Measurements from ENCODE around the gene PELI3. TPM values are rescaled to one million over a fixed set of nuclear protein-coding genes. Genes with fewer than 3 reads are reported as not detected.
A peak's percentile ranks its signal among the peaks of the same experiment; 100 is the strongest.

Gene PELI3
- total and polyA plus RNA-seq, 10 of the 15 experiments (the other 5 are each of a cell fraction or from before 2014, with no cell fraction given): 0.14 to 1.5 (median 0.66) TPM

- 0 out of 4 replicates have a peak, but pooled peaks of 1 of the 2 experiments have one; percentile 34 for TF ChIP-seq IKZF2 (IDR thresholded peaks at IDR 0.05)
- TF ChIP-seq DPF2 (IDR thresholded peaks at IDR 0.05): no peak; the same call in 1 of the 2 replicates
- no peak for TF ChIP-seq SREBF1 (IDR thresholded peaks at IDR 0.05; ENCODE audit: low read length)
- no peak for TF ChIP-seq CUX1 (IDR thresholded peaks at IDR 0.05; ENCODE audit: insufficient replicate concordance, low read depth, low read length)
- TF ChIP-seq RCOR1 (conservative IDR thresholded peaks at IDR 0.05; ENCODE audit: low read depth, low read length): no peak
- TF ChIP-seq RB1 (IDR thresholded peaks at IDR 0.05; ENCODE audit: borderline replicate concordance): peak; percentile 65; the same call in 1 of the 2 replicates
- TF ChIP-seq, protein P1, sequence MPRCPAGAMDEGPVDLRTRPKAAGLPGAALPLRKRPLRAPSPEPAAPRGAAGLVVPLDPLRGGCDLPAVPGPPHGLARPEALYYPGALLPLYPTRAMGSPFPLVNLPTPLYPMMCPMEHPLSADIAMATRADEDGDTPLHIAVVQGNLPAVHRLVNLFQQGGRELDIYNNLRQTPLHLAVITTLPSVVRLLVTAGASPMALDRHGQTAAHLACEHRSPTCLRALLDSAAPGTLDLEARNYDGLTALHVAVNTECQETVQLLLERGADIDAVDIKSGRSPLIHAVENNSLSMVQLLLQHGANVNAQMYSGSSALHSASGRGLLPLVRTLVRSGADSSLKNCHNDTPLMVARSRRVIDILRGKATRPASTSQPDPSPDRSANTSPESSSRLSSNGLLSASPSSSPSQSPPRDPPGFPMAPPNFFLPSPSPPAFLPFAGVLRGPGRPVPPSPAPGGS (IDR thresholded peaks at IDR 0.05; ENCODE audit: borderline replicate concordance, insufficient read depth, low read depth, low read length, poor library complexity, severe bottlenecking): no peak
- TF ChIP-seq, protein P2, sequence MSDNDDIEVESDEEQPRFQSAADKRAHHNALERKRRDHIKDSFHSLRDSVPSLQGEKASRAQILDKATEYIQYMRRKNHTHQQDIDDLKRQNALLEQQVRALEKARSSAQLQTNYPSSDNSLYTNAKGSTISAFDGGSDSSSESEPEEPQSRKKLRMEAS (IDR thresholded peaks at IDR 0.05; ENCODE audit: low read depth, low read length): peak; percentile 55
- TF ChIP-seq ZNF217 (IDR thresholded peaks at IDR 0.05): no peak
- TF ChIP-seq NR2C2 (IDR thresholded peaks at IDR 0.05; ENCODE audit: borderline replicate concordance, control insufficient read depth, insufficient read length, low read depth): no peak
- TF ChIP-seq, protein P3, sequence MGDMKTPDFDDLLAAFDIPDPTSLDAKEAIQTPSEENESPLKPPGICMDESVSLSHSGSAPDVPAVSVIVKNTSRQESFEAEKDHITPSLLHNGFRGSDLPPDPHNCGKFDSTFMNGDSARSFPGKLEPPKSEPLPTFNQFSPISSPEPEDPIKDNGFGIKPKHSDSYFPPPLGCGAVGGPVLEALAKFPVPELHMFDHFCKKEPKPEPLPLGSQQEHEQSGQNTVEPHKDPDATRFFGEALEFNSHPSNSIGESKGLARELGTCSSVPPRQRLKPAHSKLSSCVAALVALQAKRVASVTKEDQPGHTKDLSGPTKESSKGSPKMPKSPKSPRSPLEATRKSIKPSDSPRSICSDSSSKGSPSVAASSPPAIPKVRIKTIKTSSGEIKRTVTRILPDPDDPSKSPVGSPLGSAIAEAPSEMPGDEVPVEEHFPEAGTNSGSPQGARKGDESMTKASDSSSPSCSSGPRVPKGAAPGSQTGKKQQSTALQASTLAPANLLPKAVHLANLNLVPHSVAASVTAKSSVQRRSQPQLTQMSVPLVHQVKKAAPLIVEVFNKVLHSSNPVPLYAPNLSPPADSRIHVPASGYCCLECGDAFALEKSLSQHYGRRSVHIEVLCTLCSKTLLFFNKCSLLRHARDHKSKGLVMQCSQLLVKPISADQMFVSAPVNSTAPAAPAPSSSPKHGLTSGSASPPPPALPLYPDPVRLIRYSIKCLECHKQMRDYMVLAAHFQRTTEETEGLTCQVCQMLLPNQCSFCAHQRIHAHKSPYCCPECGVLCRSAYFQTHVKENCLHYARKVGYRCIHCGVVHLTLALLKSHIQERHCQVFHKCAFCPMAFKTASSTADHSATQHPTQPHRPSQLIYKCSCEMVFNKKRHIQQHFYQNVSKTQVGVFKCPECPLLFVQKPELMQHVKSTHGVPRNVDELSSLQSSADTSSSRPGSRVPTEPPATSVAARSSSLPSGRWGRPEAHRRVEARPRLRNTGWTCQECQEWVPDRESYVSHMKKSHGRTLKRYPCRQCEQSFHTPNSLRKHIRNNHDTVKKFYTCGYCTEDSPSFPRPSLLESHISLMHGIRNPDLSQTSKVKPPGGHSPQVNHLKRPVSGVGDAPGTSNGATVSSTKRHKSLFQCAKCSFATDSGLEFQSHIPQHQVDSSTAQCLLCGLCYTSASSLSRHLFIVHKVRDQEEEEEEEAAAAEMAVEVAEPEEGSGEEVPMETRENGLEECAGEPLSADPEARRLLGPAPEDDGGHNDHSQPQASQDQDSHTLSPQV (IDR thresholded peaks at IDR 0.05): no peak
- TF ChIP-seq, protein P4, sequence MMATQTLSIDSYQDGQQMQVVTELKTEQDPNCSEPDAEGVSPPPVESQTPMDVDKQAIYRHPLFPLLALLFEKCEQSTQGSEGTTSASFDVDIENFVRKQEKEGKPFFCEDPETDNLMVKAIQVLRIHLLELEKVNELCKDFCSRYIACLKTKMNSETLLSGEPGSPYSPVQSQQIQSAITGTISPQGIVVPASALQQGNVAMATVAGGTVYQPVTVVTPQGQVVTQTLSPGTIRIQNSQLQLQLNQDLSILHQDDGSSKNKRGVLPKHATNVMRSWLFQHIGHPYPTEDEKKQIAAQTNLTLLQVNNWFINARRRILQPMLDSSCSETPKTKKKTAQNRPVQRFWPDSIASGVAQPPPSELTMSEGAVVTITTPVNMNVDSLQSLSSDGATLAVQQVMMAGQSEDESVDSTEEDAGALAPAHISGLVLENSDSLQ (IDR thresholded peaks at IDR 0.05): no peak
- no peak for TF ChIP-seq ZBTB33 (IDR thresholded peaks at IDR 0.05)
- TF ChIP-seq RFX5 (IDR thresholded peaks at IDR 0.05; ENCODE audit: low read depth, low read length): no peak
- TF ChIP-seq ZBED1 (IDR thresholded peaks at IDR 0.05; ENCODE audit: borderline replicate concordance): no peak
These were observed 43.7 kb downstream of the PELI3 start, which contains the start of gene BBS1 (continued) for GRCh38 chr11:66510271-66510989.

All from GM12878 (cell line).